ENCODE data around the gene METAP1.
"Not testable (repeated sequence)": the region's sequence is repeated elsewhere in the genome, so short reads cannot be mapped to it uniquely, and the experiment has no call there.

METAP1 gene

DNA sequence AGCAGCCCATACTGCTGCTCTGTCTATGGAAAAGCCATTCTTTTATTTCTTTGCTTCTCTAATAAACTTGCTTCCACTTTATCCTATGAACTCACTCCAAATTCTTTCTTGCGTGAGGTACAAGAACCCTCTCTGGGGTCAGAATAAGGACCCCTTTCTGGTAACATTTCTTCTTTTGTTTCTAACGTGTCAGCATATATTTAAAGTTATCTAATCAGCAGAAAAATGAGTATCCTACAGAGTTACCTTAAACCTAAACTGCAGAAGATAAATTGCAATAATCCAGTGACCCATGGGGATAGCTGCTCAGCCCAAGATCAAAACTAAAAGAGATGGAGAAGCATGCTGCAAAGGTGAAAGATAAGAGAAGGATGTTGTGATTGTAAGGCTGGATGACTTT, 89.1 kb downstream of the METAP1 start:
- in situ Hi-C loops (cut with MboI; ENCODE audit: low pct_unique_long_range_greater_than_20kb, low sequenced_read_pairs) = no loop called here
- DNase-seq = no peak

DNA sequence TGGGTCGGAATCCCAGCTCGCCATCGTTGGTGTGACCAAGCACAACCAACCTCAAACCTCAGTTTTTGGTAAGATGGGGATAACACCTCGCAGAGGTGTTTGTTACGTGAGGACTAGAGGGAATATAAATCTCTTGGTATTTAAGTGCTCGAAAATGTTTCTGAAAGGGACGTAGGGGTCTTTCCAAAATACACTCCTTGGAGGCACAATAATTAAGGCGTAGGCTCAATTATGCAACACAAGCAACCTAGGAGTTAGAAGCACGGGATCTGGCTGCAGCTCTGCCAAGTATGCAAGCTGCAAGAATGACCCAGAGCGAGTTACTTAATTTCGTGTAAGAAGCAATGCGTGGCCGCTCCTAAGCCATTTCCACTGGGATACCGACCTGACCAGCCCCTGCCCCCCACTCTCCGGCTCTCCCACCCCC, 92.5 kb downstream of the METAP1 start:
- DNase-seq = peak; percentile 45
- in situ Hi-C loops (cut with MboI; ENCODE audit: low pct_unique_long_range_greater_than_20kb, low sequenced_read_pairs) = no loop called here

DNA sequence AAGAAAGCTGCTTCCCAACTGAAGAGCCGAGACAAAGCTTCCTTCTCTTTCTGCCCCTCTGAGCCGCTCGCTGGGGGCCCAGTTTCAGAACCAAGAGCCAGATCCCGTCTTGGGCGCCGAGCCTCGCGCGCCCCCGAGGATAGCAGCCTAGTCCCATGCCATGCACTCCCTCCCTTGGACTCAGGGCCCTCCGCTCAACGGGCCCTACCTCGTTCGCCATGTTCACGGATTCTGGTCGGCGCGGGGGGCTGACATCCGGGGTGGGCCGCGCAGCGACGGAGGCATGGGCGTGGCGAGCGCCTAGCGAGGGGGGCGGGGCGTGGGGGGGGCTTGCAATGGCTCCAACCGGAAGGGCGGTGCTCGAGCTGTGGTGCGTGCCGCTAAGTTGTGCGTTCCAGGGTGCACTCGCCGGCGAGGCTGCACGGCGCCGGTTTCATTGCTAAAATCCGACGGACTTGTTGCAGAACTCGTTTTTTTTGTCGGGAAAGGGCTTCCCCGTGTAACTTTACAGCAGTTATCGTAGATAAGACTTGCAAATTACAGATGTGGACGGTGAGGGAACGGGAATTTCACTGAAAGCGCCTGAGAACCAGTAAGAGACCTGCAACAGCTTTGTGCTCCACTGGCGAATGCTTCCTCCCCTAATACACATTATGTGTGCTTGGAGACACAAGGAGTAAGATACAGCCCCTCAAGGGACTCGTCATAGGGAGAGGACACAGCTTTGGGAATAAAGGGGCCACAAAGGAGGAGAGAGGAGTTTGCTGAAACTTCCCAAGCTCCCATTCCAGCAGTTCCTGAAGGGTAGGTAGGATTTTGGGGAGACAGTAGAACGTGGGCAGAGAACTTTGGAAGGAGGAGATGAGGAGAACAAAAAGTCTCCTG, 93.2 kb downstream of the METAP1 start, which contains the start of gene ADH5:
Gene ADH5, minus strand, starts transcription at position 308 of the 885 bp plus-strand sequence. Its CDS starts 88 bp downstream, at position 220.
- peak; percentile 78 for DNase-seq
- in situ Hi-C loops (cut with MboI; ENCODE audit: low pct_unique_long_range_greater_than_20kb, low sequenced_read_pairs) = no loop called here

DNA sequence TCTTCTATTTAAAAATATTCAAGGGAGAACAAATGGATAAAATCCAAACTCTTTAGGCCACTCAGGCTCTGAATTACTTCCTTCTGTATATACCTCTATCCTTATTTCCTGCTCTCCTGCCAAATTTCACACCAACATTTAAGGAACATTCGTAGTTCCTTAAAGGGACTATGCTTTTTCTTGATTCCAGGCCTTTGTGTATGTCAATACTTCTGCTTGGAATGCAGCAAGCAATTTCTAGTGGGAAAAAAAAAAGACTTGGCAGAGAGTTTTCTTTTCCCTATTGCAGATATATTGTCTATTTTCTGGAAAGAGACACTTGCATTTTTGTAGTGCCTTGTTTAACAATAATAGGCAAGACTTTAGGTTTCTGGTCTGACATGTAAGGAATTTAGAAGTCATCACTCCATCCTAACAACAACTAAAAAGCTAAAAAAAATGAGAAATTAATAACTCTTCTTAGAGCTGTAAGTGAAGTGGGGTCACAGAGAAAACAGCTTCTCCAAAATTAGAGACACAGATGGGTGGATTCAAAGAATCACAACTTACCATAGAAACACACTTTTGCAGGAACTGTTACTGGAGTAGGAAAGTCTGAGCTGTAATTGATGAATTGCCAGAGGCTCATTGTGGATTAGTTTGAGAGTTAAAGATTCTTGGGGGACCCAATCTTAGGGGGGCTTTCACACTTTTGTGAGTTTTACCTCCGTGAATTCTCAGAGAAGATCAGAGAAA, 95.1 kb downstream of the METAP1 start:
- in situ Hi-C loops (cut with MboI; ENCODE audit: low pct_unique_long_range_greater_than_20kb, low sequenced_read_pairs) = no loop called here

DNA sequence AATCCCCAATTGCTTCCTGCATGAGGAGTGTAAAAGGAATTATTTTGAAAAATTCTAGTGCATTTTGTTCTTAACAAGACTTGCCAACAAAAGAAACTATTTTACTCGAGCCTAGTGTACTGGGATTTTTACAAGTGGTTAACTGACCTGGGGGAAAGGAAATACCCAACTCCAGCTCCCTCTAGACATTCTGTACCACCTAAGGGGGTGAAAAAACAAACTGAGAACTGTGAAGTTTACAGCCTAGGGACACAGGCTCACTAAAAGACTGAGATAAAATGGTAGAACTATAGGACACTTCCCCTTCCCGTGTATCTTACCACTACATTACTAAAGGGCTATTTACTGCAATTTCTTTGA, 95.7 kb downstream of the METAP1 start:
- DNase-seq = no peak
- in situ Hi-C loops (cut with MboI; ENCODE audit: low pct_unique_long_range_greater_than_20kb, low sequenced_read_pairs) = no loop called here

More for the DNA sequence above, 95.1 kb downstream of the METAP1 start:
- DNase-seq = no peak

DNA sequence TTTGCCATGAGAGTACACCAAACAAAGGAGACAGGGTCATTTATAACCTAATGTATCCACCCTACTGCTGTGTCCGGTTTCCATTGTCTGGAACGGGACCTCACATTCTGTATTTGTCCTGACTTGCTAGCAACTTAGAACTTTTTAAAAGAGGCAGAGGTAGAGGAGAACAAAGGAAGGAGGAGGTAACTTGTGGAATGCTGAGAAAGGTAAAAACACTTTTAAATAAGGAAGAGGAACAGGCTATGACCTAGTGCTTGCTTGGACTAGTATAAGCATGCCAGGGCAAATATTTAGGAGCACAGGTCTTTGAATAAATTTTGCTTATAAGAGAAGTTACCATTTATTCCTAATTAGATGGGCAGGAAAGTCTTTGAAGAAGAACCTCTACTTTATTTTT, 96.3 kb downstream of the METAP1 start:
- in situ Hi-C loops (cut with MboI; ENCODE audit: low pct_unique_long_range_greater_than_20kb, low sequenced_read_pairs); DNase-seq: not testable (repeated sequence)

DNA sequence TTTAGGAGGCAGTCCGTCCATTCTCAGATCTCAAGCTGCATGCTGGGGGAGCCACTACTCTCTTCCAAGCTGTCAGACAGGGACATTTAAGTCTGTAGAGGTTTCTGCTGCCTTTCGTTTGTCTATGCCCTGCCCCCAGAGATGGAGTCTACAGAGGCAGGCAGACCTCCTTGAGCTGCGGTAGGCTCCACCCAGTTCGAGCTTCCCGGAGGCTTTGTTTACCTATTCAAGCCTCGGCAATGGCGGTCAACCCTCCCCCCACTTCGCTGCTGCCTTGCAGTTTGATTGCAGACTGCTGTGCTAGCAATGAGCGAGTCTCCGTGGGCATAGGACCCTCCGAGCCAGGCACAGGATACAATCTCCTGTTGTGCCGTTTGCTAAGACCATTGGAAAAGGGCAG, 103.8 kb downstream of the METAP1 start:
- DNase-seq = no peak
- in situ Hi-C loops (cut with MboI; ENCODE audit: low pct_unique_long_range_greater_than_20kb, low sequenced_read_pairs) = no loop called here

DNA sequence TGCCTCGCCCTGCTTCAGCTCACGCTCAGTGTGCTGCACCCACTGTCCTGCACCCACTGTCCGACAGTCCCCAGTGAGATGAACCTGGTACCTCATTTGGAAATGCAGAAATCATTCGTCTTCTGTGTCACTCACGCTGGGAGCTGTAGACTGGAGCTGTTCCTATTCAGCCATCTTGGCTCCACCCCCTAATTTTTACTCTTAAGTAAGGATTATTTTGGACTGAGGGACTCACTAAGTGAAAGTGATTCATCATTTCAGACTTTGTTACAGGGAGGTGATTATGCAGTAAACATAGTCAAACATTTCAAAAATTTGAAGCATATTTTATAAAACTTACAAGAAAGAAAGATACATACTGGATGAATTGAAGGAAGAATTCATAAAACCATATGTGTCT, 104.3 kb downstream of the METAP1 start:
- in situ Hi-C loops (cut with MboI; ENCODE audit: low pct_unique_long_range_greater_than_20kb, low sequenced_read_pairs); DNase-seq: not testable (repeated sequence)

DNA sequence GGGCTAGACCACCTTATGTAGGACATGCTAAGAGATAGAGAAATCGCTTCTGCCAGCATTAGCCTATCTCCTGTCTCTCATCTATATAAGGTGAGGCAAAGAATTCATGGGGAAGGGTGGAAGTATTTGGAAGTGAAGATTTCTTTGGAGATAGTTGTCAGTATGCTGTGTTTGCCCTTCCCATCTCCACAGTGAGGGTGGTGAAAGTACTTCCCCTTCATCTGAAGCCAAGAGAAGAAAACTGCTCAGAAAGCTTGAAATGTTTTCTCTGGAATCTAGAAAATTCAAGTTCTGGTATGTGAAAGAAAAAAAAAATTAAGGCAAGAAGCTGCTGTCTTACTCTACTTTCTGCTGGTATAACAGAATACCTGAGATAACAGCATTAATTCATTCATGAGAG, 105.4 kb downstream of the METAP1 start:
- in situ Hi-C loops (cut with MboI; ENCODE audit: low pct_unique_long_range_greater_than_20kb, low sequenced_read_pairs) = no loop called here
- no peak for DNase-seq

DNA sequence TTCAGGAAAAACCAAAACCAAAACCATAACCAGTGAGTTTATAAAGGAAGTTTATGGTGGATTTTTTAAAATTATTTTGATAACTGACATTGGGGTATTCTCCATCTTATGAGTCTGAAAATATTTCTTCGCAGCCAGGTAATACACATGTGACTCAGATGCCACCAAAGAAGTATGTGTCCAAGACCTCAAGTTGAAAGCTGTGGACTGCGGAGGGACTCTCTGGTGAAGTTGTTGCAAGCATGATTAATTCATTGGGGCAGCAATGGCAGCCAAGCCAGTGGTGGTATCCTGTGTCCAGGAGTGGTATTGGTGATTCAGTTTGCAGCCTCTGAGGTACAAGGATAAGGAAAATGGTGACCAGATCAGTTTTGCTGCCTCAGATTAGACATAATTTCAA, 107.1 kb downstream of the METAP1 start:
- DNase-seq = no peak
- in situ Hi-C loops (cut with MboI; ENCODE audit: low pct_unique_long_range_greater_than_20kb, low sequenced_read_pairs) = no loop called here

DNA sequence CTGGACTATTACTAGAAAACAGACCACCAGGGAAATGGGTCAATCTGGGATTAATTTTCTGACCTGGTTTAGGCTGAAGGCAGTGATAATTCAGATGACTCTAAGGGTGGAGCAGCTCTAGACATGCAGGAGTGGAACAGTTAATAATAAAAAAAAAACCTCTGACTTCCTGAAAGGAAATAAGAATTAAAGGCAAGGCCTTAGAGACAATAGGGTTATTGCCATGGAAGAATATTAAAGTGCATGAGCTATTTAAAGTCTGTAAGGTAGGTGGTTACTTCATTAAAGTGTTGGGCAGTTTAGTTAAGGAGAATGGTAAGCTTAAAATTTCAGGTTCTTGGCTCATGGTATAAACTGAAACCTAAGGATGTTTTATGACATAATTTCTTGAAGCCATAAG, 107.6 kb downstream of the METAP1 start:
- in situ Hi-C loops (cut with MboI; ENCODE audit: low pct_unique_long_range_greater_than_20kb, low sequenced_read_pairs) = no loop called here
- no peak for DNase-seq

DNA sequence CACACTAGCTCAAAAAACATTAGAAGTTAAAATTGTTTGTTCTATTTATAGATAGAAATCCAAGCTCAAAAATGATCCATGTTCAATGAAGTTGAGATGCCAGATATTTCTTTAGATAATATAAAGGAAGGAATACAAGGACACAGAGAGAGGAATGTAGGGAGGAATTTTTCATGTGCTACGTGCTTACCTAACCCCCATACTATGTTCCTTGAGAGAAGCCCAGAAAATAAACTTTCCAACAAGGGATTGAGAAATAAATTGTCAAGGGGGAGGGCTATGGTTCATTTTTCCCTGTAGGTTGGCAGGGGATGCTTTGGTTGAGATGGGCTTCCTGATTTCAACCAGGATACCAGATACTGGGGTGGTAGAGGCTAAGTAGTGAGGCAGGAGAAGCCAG, 108.6 kb downstream of the METAP1 start:
- in situ Hi-C loops (cut with MboI; ENCODE audit: low pct_unique_long_range_greater_than_20kb, low sequenced_read_pairs) = no loop called here
- no peak for DNase-seq

DNA sequence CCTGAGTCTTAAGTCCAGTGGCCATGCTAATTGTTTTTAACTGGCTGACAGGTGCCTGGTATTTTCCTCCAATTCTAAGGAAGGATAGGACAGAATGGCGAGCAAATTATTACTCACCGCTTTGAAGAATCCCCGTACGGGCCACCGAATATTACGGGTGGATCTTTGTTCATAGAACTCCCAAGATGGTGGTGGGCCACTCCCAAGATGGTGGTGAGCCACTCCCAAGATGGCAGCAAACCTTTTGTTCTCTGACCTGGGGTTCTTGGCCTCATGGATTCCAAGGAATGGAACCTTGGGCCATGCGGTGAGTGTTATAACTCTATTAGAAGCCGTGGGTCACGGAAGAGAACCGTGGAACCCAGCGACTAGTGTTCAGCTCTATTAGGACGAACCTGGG, 113.8 kb downstream of the METAP1 start:
- in situ Hi-C loops (cut with MboI; ENCODE audit: low pct_unique_long_range_greater_than_20kb, low sequenced_read_pairs); DNase-seq: not testable (repeated sequence)
